ENCODE measurements around the gene RABGAP1. TPM values are rescaled to one million over a fixed set of nuclear protein-coding genes. Genes with fewer than 3 reads are reported as not detected.

The RABGAP1 gene
- total RNA-seq, 2 experiments from 2014 or later: 19.1 to 20.7 TPM

DNA sequence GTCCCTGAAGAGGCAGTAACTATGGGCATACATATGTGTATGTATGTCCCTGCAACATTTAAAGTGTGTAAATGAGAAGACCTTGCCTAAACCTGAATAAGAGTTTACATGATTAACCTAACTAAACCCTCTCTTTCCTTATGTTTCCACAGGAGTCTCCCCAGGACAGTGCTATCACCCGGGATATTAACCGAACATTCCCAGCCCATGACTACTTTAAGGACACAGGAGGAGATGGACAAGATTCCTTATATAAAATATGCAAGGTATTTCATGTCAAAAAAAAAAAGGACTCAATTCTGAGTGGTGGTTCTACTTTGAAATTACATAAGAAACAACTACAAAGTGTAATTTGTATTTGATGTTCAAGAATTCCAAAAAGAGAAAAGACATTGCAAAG is 124.4 kb downstream of the RABGAP1 start:
- POLR2A ChIA-PET: no interaction called here
- CTCF ChIA-PET: no interaction called here

DNA sequence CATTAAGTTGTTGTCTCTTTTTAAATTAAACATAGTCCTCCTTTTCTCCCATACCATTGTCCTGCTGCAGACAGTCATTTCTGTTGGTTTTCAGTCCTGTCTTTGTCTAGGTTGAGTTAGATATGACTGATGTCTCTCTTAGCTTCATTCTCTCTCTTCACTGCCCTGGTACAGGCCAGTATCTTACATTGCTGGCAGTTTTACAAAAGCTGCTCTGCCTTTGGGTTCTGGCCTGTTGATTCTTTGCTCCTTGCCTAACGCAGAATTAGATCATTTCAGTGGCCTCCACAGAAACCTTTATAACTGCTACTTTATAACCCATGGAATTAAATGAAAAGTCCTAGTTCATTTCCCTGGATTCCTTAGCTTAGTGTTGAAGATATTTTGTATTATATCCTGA is 126.3 kb downstream of the RABGAP1 start:
- ChIA-PET POLR2A (no interaction called here), CTCF (interaction anchor here (0.6 kb wide), 1 partner anchor 52 kb away, joined by 3 read pairs; no protein-coding TSS in a partner anchor)

GRCh38 chr9:123069010-123069481 is 128.2 kb downstream of the RABGAP1 start:
- CTCF ChIA-PET: interaction anchor here (0.8 kb wide), 1 partner anchor 130 kb away, joined by 3 read pairs; no protein-coding TSS in a partner anchor

DNA sequence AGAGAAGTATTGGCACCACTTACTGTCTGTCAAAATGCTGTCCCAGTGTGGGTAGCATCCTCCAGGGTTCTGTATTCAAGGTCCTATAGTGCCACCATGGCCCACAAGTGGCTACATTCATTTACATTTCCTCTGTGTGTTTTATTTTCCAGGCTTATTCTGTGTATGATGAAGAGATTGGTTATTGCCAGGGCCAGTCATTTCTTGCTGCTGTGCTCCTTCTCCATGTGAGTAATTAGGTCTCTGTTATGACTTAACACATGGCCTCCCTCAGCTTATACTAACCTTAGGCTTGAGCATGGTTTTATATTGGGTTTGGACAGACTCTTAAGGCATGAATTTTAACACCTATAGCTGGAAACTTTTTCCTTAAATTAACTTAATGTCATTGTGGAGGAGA is 129.4 kb downstream of the RABGAP1 start:
- POLR2A ChIA-PET: no interaction called here
- CTCF ChIA-PET: no interaction called here

More at GRCh38 chr9:123069010-123069481, 128.2 kb downstream of the RABGAP1 start:
- POLR2A ChIA-PET: no interaction called here

DNA sequence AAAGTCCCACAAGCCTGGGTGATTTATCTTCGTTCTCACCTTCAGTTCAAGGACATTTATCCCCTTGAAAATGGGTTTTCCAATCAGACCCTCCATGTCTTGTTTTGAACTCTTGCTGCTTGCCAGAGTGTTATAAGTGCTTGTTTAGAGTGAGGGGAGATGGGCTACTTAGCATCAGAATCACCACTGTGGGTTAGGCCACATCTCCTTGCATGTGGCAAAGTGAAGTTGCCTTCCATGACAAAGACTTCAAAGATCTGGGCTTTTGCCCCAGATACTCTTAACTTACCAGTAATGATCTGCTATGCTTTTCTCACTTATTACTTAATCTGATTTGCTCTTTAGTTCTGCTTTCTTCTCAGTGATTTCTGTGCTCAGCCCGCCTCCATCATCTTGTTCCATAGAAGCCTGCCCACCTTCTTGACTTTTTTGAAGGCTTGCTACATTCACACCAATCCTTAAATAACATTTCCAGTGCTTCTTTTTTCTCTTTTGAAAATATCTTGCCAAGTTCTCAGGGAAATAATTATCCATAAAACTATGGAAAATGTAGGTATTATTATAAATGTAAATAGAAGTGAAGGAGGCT is 131.7 kb downstream of the RABGAP1 start:
- ChIA-PET CTCF (interaction anchor here (1.5 to 2.4 kb wide), 2 partner anchors 10 to 277 kb away, joined by 5 to 7 read pairs; no protein-coding TSS in a partner anchor), POLR2A (no interaction called here)

DNA sequence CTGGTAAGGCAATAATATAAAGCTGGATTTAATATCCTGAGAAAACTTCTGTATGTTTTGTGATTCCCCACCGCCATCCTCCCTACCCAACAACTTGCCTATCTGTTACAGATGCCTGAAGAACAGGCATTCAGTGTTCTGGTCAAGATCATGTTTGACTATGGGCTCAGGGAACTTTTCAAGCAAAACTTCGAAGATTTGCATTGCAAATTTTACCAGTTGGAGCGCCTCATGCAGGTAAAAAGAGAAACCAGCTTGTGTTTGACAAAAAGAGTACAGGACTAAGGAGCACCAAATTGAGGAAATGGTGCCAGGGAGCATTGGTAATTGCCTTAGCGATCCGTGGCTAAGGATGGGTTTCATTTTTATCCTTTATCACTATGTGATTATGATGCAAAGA is 132.6 kb downstream of the RABGAP1 start:
- CTCF ChIA-PET: interaction anchor here (1.5 to 2.4 kb wide), 2 partner anchors 9 to 276 kb away, joined by 5 to 7 read pairs; no protein-coding TSS in a partner anchor

GRCh38 chr9:123073991-123074422 is 133.2 kb downstream of the RABGAP1 start:
- POLR2A ChIA-PET: no interaction called here
- CTCF ChIA-PET: interaction anchor here (1.5 to 2.4 kb wide), 2 partner anchors 8 to 276 kb away, joined by 5 to 7 read pairs; no protein-coding TSS in a partner anchor

More for the DNA sequence above, 132.6 kb downstream of the RABGAP1 start:
- POLR2A ChIA-PET: no interaction called here

DNA sequence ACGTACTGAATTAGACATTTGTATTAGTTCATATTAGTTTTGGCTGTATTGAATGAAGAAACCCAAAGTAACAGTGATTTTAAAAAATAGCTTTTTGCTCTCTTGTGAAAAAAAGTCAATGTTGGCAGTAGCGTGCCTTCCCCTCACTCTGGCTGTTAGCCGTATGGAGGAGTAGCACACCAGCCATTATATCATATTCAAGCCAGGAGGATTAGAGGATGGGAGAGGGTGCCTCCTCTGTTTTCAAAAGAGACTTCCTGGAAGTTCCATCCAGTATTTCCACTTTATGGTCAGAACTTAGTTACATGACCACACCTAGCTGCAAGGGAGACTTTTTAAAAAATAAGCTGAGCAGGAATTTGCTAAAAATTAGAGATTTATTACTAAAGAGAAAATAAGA is 133.8 kb downstream of the RABGAP1 start:
- ChIA-PET POLR2A (no interaction called here), CTCF (no interaction called here)

DNA sequence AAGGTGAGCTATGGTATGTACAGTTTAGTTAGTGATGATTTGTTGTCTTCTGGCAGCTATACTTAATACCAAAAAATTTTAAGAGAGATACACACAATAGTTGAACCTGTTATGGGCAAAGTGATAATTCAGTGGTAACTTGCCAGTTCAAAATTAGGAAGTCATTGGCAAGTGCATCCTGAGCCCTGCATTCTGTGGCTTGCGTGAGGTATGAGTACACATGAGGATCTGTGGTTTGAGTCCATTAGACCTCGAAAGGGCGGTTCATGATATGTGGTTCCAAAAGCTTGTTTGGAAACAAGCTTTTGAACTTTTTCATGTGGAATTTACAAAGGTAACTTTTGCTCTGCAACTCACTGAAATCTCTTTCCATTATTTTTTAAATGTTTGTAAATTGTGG is 139.6 kb downstream of the RABGAP1 start:
- CTCF ChIA-PET: interaction anchor here (1.6 kb wide), 1 partner anchor 13 kb away, joined by 3 read pairs; no protein-coding TSS in a partner anchor
- POLR2A ChIA-PET: interaction anchor here (0.5 kb wide), 1 partner anchor 259 kb away, joined by 3 read pairs; no protein-coding TSS in a partner anchor

DNA sequence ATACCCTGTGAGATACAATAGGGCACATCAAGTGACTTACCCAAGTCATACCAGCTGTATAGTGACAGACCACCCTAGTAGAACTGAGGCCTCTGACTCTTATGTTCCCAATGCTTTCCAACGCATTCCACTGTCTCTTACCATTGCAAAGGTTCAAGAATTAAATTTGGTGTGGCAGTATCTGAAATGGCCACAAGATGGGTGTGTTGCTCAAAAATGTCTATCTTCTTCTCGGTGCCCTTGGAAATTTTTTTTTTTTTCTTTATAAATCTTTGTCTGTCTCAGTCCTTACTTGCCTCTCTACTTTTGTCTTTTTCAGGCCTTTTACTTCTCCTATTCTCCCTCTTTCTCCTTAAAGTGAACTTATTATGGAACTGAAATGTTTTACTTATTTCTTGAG is 141.0 kb downstream of the RABGAP1 start:
- ChIA-PET CTCF (interaction anchor here (0.6 to 1.7 kb wide), 7 partner anchors 9 to 271 kb away, joined by 3 to 8 read pairs (median 5); no protein-coding TSS in a partner anchor), POLR2A (no interaction called here)

- CTCF ChIA-PET: interaction anchor here (1.7 kb wide), 1 partner anchor 266 kb away, joined by 4 read pairs; no protein-coding TSS in a partner anchor
- POLR2A ChIA-PET: no interaction called here
Observed at GRCh38 chr9:123083680-123084079, 142.9 kb downstream of the RABGAP1 start.

DNA sequence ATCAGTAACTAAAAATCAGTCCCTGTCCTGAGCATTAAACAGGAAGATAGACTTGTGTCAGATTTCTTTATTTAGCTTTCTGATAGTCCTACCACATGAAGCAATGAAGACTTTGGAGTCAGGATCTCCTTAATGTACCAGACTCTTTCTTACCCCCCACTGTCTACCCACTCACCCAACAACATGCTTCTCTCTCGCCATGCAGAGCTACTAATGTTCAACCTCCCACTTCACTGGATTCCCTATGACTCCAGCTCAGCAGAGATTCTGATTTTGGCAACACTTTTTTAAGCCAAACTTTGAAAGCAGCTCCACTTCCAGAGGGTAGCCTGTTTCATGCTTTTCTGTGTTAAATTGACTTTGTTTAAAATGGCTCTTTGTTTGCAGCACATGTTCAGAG is 143.4 kb downstream of the RABGAP1 start:
- POLR2A ChIA-PET: no interaction called here
- CTCF ChIA-PET: interaction anchor here (1.7 kb wide), 1 partner anchor 266 kb away, joined by 4 read pairs; no protein-coding TSS in a partner anchor

DNA sequence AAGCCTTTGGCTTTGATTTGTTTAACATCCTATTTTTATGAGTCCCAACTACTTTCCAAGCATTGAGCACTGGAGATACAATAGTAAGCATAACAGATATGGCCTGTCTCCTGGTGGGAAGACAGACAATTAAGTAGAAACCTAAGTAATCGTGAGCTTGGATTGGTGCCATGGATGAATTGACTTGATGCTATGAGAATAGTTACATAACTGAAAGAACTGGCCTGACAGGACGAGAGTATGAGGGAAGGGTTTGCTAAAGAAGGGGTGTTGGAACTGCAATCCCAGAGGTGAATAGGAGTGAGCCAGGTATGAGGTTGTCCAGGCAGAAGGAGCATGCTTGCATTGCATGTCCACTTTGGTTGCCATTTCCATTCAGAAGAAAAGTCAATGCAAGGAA is 145.1 kb downstream of the RABGAP1 start:
- ChIA-PET CTCF (interaction anchor here (1.0 kb wide), 1 partner anchor 264 kb away, joined by 3 read pairs; no protein-coding TSS in a partner anchor), POLR2A (no interaction called here)

- POLR2A ChIA-PET: interaction anchor here (0.6 kb wide), 1 partner anchor 12 kb away, joined by 5 read pairs; no protein-coding TSS in a partner anchor
- CTCF ChIA-PET: no interaction called here
Observed at GRCh38 chr9:123087359-123087888, 146.6 kb downstream of the RABGAP1 start.

- ChIA-PET CTCF (no interaction called here), POLR2A (no interaction called here)
Observed at GRCh38 chr9:123089040-123089439, 148.2 kb downstream of the RABGAP1 start.

- ChIA-PET CTCF (interaction anchor here (1.6 kb wide), 1 partner anchor 260 kb away, joined by 5 read pairs; no protein-coding TSS in a partner anchor), POLR2A (no interaction called here)
Observed at GRCh38 chr9:123089790-123090189, 149.0 kb downstream of the RABGAP1 start.

GRCh38 chr9:123090198-123090896 is 149.5 kb downstream of the RABGAP1 start:
- ChIA-PET POLR2A (no interaction called here), CTCF (interaction anchor here (1.6 kb wide), 1 partner anchor 259 kb away, joined by 5 read pairs; no protein-coding TSS in a partner anchor)

GRCh38 chr9:123090956-123091355 is 150.1 kb downstream of the RABGAP1 start:
- ChIA-PET POLR2A (no interaction called here), CTCF (interaction anchor here (1.6 kb wide), 1 partner anchor 259 kb away, joined by 5 read pairs; no protein-coding TSS in a partner anchor)

DNA sequence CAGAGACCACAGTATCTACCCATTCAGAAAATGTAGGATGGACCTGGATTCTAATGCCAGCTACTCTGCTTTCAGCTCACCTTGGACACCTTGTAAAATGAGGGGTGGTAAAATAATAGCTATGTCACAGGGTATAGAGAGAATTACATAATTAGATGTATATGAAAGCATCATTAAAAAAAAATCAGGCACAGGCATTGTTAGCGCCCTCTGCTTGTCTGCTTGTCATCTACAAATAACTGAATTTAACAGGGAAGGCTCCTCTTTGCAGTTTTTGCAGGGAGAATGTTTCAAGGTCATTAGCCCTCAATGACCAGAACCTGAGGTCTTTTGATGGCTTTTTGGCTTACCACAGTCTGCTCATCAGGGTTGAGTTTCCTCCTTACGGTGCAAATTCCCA is 150.6 kb downstream of the RABGAP1 start:
- ChIA-PET CTCF (interaction anchor here (0.6 to 1.6 kb wide), 2 partner anchors 258 to 572 kb away, joined by 3 to 5 read pairs; no protein-coding TSS in a partner anchor), POLR2A (no interaction called here)

DNA sequence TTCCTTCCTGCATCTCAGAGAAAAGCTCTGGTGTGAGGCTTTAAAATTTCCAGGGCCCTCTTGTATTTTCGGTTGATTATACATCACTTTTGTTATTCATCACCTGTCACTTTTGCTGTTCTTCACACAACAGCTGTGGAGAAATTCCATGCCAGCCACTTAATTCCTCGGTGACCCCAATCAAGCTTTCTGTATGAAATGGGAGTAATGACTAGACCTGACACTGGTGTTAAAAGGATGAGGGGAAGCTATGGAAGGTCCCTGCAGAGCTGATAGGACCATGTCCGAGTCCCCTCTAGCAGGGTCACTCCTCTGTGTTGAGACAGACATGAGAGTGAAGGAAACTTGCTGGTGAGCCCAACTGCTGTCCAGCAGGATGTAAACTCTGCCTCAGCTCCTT is 152.3 kb downstream of the RABGAP1 start:
- POLR2A ChIA-PET: no interaction called here
- CTCF ChIA-PET: interaction anchor here (0.9 to 1.4 kb wide), 2 partner anchors 12 to 257 kb away, joined by 3 to 5 read pairs; no protein-coding TSS in a partner anchor
